Spinal cord (tissue), 10 donors: ENCODE measurements around the gene NRCAM. TPM values are rescaled to one million over a fixed set of nuclear protein-coding genes. Genes with fewer than 3 reads are reported as not detected.

ENCODE experiments used
- DNase-seq, 6 donors: peaks; one replicate each; pipeline versions ENCODE4 v3.0.0 to v3.0.0-alpha.2; 2013 to 2015; ENCODE audit warnings: low spot score in 6 of 6, low read depth in 4 of 6
- H3K27ac ChIP-seq: one replicate; pipeline ENCODE4 v1.5.1; 2013; ENCODE audit warnings: low read depth, low read length, control low read depth
- H3K27me3 ChIP-seq: one replicate; pipeline ENCODE4 v1.6.1; 2013; ENCODE audit warnings: low read length; ENCODE audit not compliant: control insufficient read depth, insufficient read depth
- H3K36me3 ChIP-seq: one replicate; pipeline ENCODE4 v1.6.1; 2013; ENCODE audit warnings: low read length; ENCODE audit not compliant: control insufficient read depth, insufficient read depth
- H3K4me1 ChIP-seq: one replicate; pipeline ENCODE4 v1.6.1; 2013; ENCODE audit warnings: low read length; ENCODE audit not compliant: control insufficient read depth, insufficient read depth
- H3K4me3 ChIP-seq: one replicate; pipeline ENCODE4 v1.5.1; 2013; ENCODE audit warnings: low read depth, low read length, control low read depth
- H3K9me3 ChIP-seq: one replicate; pipeline ENCODE4 v1.6.1; 2013; ENCODE audit warnings: low read length; ENCODE audit not compliant: control insufficient read depth, insufficient read depth
- WGBS: methylation state at CpG from one replicate; pipeline ENCODE4 v1.1.5; 2013; ENCODE audit warnings: missing lambda C conversion rate; ENCODE audit not compliant: insufficient coverage; 5-methylcytosine and 5-hydroxymethylcytosine counted together
- polyA plus RNA-seq, 2 donors: library from polyadenylated mRNA; unstranded; fragments of 120-200 nt; gene quantifications; one replicate each; pipeline ENCODE4 v1.2.1, GENCODE V29; 2013; ENCODE audit not compliant: insufficient read length in 2 of 2
- total RNA-seq, 2 donors: library from RNA; depleted of rRNA in 1 of 2; stranded (reverse); fragments of 120-200 nt in 1 of 2; fragments of >200 nt in 1 of 2; gene quantifications; one replicate each; pipeline versions ENCODE4 v1.2.3 to v1.2.4, GENCODE V29; 2013 to 2014
- donor health status: healthy.

The NRCAM gene
- total and polyA plus RNA-seq, 4 donors, result 50.4 to 198 (median 140) TPM

DNA sequence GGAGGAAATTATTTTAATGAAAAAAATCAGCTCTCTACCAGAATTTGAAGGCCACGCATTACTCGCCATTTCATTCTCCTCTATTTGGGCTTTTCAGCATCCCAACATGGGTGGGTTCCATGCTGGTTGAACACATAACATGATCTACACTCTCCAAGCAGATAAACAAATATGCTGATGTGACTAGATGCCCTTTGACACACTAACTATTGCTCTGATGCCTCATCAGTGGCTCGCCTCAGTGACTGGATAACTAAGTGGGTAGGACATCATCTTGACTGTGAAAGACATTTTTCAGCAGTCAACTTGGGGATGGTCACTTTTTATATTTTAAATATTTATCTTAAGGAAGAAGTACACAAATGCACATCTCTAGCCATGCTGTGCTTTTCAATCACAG, 212.1 kb downstream of the NRCAM start:
- no peak for DNase-seq
- H3K4me1 ChIP-seq, result no peaks in the 10 kb centered on the region
- WGBS, result 100% methylated on average over 2 of the region's 3 CpGs

DNA sequence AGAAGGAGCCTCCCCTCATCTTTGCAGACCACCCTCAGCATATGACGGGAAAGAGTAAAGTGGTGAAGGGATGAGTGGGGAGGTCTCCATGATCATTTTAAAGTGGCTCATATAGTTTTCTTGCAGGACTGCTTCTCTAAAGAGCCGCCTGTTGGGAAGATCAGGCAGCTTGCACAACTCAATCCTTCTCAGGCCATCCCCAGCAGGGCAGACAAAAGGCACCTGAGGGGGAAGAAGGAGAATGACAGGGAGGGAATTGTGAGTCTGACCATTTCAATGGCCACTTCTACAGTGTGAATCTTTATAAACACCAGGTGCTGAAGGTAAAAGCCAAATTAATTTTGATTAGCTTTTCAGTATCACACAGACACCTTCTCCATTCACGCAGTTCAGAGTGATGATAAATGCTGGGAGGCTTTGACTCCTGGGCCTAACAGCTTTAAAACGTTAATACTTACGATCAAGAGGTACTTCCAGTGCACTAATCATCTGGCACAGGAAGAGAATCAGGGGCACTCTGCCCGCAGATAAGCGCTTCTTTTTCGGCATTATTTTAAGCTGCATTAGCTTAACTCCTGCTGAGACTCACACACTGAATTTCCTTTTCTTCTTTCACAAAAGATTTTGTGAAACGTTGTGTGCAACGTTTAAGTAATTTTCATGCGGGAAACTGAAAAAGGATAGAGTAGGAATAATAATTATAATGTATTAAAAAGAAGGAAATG, 216.6 kb downstream of the NRCAM start:
- WGBS, result 38% methylated on average over 3 of the region's 11 CpGs
- no peaks in the 10 kb centered on the region for H3K4me1 ChIP-seq
- H3K27ac ChIP-seq, result no peak overlapping the region
- no peak overlapping the region for H3K4me3 ChIP-seq
- no peaks in the 10 kb centered on the region for H3K36me3 ChIP-seq
- DNase-seq, result peak in 2 of 6 donors; percentile 26 to 57
- no peaks in the 10 kb centered on the region for H3K27me3 ChIP-seq
- no peaks in the 10 kb centered on the region for H3K9me3 ChIP-seq

More for the DNA sequence above, 212.1 kb downstream of the NRCAM start:
- H3K27ac ChIP-seq, result no peak overlapping the region
- no peaks in the 10 kb centered on the region for H3K36me3 ChIP-seq
- H3K4me3 ChIP-seq, result no peak overlapping the region
- no peaks in the 10 kb centered on the region for H3K27me3 ChIP-seq
- no peaks in the 10 kb centered on the region for H3K9me3 ChIP-seq

GRCh38 chr7:108236681-108237415, 219.4 kb downstream of the NRCAM start:
- Histone ChIP-seq H3K4me1 (no peaks in the 10 kb centered on the region), H3K27ac (no peak overlapping the region), H3K9me3 (no peaks in the 10 kb centered on the region), H3K36me3 (no peaks in the 10 kb centered on the region), H3K27me3 (no peaks in the 10 kb centered on the region), H3K4me3 (no peak overlapping the region)
- DNase-seq, result no peak
- WGBS, result 77% methylated on average over 2 of the region's 2 CpGs

DNA sequence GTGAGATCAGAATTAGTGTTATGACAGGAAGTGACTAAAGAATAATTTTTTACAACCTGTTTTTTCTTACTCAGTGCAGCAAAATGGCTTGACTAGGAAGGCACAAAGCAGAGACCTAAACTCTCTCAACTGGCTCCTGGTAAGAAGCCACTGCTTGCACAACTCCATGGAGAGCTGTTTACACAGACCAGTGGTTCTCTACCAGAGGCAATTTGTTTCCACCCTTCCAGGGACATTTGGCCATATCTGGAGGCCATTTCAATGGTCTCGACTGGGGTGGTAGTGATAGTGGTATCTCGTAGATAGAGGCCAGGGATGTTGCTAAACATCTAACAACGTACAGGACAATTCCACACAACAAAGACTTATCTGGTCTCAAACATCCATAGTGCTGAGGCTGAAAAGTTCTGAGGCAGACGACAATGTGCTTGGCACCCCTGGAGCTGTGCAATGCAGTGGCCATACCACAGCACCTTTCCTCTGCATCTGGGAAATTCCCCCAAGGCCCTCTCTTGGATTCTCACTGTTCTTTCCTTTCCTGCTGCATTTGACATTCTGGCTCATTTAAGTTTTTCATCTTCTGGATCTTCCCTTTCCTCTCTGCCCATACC, 220.7 kb downstream of the NRCAM start:
- H3K27me3 ChIP-seq, result no peaks in the 10 kb centered on the region
- H3K4me3 ChIP-seq, result no peak overlapping the region
- no peaks in the 10 kb centered on the region for H3K9me3 ChIP-seq
- H3K27ac ChIP-seq, result no peak overlapping the region
- H3K4me1 ChIP-seq, result no peaks in the 10 kb centered on the region
- no peaks in the 10 kb centered on the region for H3K36me3 ChIP-seq
- 79% methylated on average over 2 of the region's 4 CpGs for WGBS
- no peak for DNase-seq

GRCh38 chr7:108234971-108235450, 221.2 kb downstream of the NRCAM start:
- no peak for DNase-seq
- Histone ChIP-seq H3K27ac (no peak overlapping the region), H3K36me3 (no peaks in the 10 kb centered on the region), H3K9me3 (no peaks in the 10 kb centered on the region), H3K27me3 (no peaks in the 10 kb centered on the region), H3K4me3 (no peak overlapping the region), H3K4me1 (no peaks in the 10 kb centered on the region)

DNA sequence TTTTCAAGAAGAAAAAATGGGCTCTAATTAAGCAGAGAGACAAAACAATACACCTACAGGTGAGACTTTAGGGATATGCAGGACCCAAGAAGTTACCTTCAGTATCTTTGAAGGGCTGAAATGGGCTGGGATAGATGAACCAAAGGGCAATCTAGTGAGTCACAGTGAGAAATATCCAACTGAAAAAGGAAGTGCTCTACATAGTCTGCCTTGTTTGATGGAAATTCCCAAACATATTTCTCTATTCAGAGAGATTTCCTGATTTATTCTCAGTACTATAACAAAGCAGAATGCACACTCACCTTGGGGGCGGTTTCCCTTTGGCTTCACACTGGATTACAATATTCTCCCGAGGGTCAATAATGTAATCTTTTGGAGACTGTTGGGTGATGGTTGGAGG, 222.0 kb downstream of the NRCAM start:
- Histone ChIP-seq H3K4me1 (no peaks in the 10 kb centered on the region), H3K27me3 (no peaks in the 10 kb centered on the region), H3K9me3 (no peaks in the 10 kb centered on the region), H3K4me3 (no peak overlapping the region), H3K36me3 (no peaks in the 10 kb centered on the region), H3K27ac (no peak overlapping the region)
- no CpG with 5 or more reads among the region's 2 CpGs for WGBS
- DNase-seq, result no peak

DNA sequence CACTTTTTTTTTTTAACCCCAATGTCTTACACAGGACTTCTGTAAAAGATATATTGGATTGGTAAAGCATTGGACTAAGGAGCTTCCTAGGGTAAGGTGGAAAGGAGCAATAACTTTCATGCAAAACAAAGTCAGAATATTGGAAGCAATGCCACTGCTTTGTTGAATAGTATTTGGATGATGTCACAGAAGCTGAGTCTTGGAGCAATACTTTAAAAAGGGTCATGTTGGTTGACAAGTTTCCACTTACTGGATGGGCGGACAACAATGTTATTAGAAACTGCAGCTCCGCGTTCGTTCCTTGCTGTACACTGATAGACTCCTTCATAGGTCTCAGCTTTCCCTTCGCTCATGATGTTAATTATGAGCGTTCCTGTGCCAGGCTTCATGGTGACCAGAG, 224.2 kb downstream of the NRCAM start:
- Histone ChIP-seq H3K4me3 (no peak overlapping the region), H3K4me1 (no peaks in the 10 kb centered on the region), H3K9me3 (no peaks in the 10 kb centered on the region), H3K27ac (no peak overlapping the region), H3K36me3 (no peaks in the 10 kb centered on the region), H3K27me3 (no peaks in the 10 kb centered on the region)
- no peak for DNase-seq
- WGBS, result 66% methylated on average over 4 of the region's 6 CpGs

- no CpG with 5 or more reads among the region's 2 CpGs for WGBS
- H3K4me1 ChIP-seq, result no peaks in the 10 kb centered on the region
- no peaks in the 10 kb centered on the region for H3K9me3 ChIP-seq
- no peak overlapping the region for H3K27ac ChIP-seq
- no peaks in the 10 kb centered on the region for H3K36me3 ChIP-seq
- no peak overlapping the region for H3K4me3 ChIP-seq
- no peaks in the 10 kb centered on the region for H3K27me3 ChIP-seq
- no peak for DNase-seq
These were observed 225.0 kb downstream of the NRCAM start for GRCh38 chr7:108231221-108231620.

- Histone ChIP-seq H3K9me3 (no peaks in the 10 kb centered on the region), H3K36me3 (no peaks in the 10 kb centered on the region), H3K27ac (no peak overlapping the region), H3K27me3 (no peaks in the 10 kb centered on the region), H3K4me1 (no peaks in the 10 kb centered on the region), H3K4me3 (no peak overlapping the region)
- WGBS, result no CpG with 5 or more reads among the region's 3 CpGs
- DNase-seq, result no peak
These were observed 228.9 kb downstream of the NRCAM start for GRCh38 chr7:108227366-108227765.
